RWPE1 (cell line): ENCODE data around the gene HPSE2.

ENCODE experiments used
- CTCF ChIA-PET: fragments of 350-600 bp; sonication (Branson Sonifier 250); formaldehyde crosslinking; extraction: SDS; loops from one replicate; lab custom pipeline; 2021; lab: Yijun Ruan, JAX
- POLR2A ChIA-PET: fragments of 400-600 bp; formaldehyde crosslinking; extraction: SDS; loops from one replicate; lab custom pipeline; 2020; ENCODE audit warnings: antibody characterized with exemption; ENCODE audit not compliant: low non-redundant PET; lab: Yijun Ruan, JAX
- DNase-seq: peaks from one replicate; pipeline ENCODE4 v3.0.0; 2012; ENCODE audit warnings: low spot score
- H3K27ac ChIP-seq: fragments of 450-650 bp; 2 replicates; pipeline ENCODE4 v1.5.1; 2017
- CTCF ChIP-seq: fragments of 450-650 bp; conservative IDR thresholded peaks from 2 replicates; pipeline ENCODE4 v1.5.1; 2017; ENCODE audit warnings: low read depth, mild to moderate bottlenecking

HPSE2 gene

GRCh38 chr10:98488669-98489430, 746.8 kb downstream of the HPSE2 start:
- POLR2A ChIA-PET: no interaction called here
- DNase-seq: no peak
- TF ChIP-seq CTCF: no peak
- CTCF ChIA-PET: interaction anchor here (0.6 kb wide), 3 partner anchors 97 to 302 kb away, joined by 3 read pairs; no protein-coding TSS in a partner anchor
- H3K27ac ChIP-seq: no peak overlapping the region

- no peak for TF ChIP-seq CTCF
- ChIA-PET POLR2A (no interaction called here), CTCF (no interaction called here)
- DNase-seq: no peak
- H3K27ac ChIP-seq: no peak overlapping the region
Observed at GRCh38 chr10:98487649-98488048, 748.0 kb downstream of the HPSE2 start.

GRCh38 chr10:98486421-98486820, 749.2 kb downstream of the HPSE2 start:
- ChIA-PET POLR2A (no interaction called here), CTCF (no interaction called here)
- TF ChIP-seq CTCF: no peak
- H3K27ac ChIP-seq: no peak overlapping the region
- DNase-seq: no peak

- POLR2A ChIA-PET: no interaction called here
- TF ChIP-seq CTCF: no peak
- DNase-seq: no peak
- CTCF ChIA-PET: no interaction called here
- H3K27ac ChIP-seq: no peak overlapping the region
Observed at GRCh38 chr10:98485959-98486358, 749.7 kb downstream of the HPSE2 start.

- no peak overlapping the region for H3K27ac ChIP-seq
- ChIA-PET POLR2A (no interaction called here), CTCF (interaction anchor here (1.0 kb wide), 1 partner anchor 16 kb away, joined by 4 read pairs; no protein-coding TSS in a partner anchor)
- no peak for TF ChIP-seq CTCF
- no peak for DNase-seq
Observed at GRCh38 chr10:98483658-98484057, 752.0 kb downstream of the HPSE2 start.

GRCh38 chr10:98482096-98482495, 753.6 kb downstream of the HPSE2 start:
- no peak for DNase-seq
- ChIA-PET CTCF (interaction anchor here (0.5 kb wide), 1 partner anchor 425 kb away, joined by 3 read pairs; no protein-coding TSS in a partner anchor), POLR2A (no interaction called here)
- no peak overlapping the region for H3K27ac ChIP-seq
- TF ChIP-seq CTCF: no peak
